Measurements from ENCODE around the gene COX7A2L. TPM values are rescaled to one million over a fixed set of nuclear protein-coding genes. Genes with fewer than 3 reads are reported as not detected.
A peak's percentile ranks its signal among the peaks of the same experiment; 100 is the strongest.

COX7A2L gene
- polyA plus RNA-seq, 1 of the 3 experiments (the other 2 are of a cell fraction): 77.6 TPM

GRCh38 chr2:42359965-42360483 lies 993 bp downstream of the COX7A2L start (continued):
- TF ChIP-seq REST (IDR thresholded peaks at IDR 0.05; ENCODE audit: low read depth, low read length): no peak
- no peak for TF ChIP-seq NFIC (IDR thresholded peaks at IDR 0.05; ENCODE audit: borderline replicate concordance)
- no peak for TF ChIP-seq RAD21 (IDR thresholded peaks at IDR 0.05; ENCODE audit: low read length)
- TF ChIP-seq, protein P1, sequence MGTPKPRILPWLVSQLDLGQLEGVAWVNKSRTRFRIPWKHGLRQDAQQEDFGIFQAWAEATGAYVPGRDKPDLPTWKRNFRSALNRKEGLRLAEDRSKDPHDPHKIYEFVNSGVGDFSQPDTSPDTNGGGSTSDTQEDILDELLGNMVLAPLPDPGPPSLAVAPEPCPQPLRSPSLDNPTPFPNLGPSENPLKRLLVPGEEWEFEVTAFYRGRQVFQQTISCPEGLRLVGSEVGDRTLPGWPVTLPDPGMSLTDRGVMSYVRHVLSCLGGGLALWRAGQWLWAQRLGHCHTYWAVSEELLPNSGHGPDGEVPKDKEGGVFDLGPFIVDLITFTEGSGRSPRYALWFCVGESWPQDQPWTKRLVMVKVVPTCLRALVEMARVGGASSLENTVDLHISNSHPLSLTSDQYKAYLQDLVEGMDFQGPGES (IDR thresholded peaks at IDR 0.05; ENCODE audit: low read depth, low read length): no peak
- TF ChIP-seq GATA2 (CRISPR knock-in tag; IDR thresholded peaks at IDR 0.05): no peak
- TF ChIP-seq TEAD4 (IDR thresholded peaks at IDR 0.05; ENCODE audit: borderline replicate concordance, insufficient read depth): no peak
- no peak for TF ChIP-seq FOXM1 (IDR thresholded peaks at IDR 0.05; ENCODE audit: low read depth)
- no peak for TF ChIP-seq MXI1 (IDR thresholded peaks at IDR 0.05; ENCODE audit: low read depth, low read length)
- TF ChIP-seq JUND (IDR thresholded peaks at IDR 0.05): no peak
- TF ChIP-seq GABPA (IDR thresholded peaks at IDR 0.05; ENCODE audit: low read depth): no peak
- TF ChIP-seq, protein P2, sequence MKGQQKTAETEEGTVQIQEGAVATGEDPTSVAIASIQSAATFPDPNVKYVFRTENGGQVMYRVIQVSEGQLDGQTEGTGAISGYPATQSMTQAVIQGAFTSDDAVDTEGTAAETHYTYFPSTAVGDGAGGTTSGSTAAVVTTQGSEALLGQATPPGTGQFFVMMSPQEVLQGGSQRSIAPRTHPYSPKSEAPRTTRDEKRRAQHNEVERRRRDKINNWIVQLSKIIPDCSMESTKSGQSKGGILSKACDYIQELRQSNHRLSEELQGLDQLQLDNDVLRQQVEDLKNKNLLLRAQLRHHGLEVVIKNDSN (IDR thresholded peaks at IDR 0.05; ENCODE audit: borderline replicate concordance, low read depth): no peak

- no peaks in the 10 kb centered on the region; the same call in 1 of the 2 replicates for H3K27me3 ChIP-seq (ENCODE audit: insufficient read depth)
- H3K9ac ChIP-seq: peak overlapping the region; percentile 93
- no peaks in the 10 kb centered on the region for H3K9me3 ChIP-seq
- peak overlapping the region; percentile 91 to 96 for H3K4me3 ChIP-seq (ENCODE audit: low read depth in 2 of 2, low read length in 1 of 2)
- ChIA-PET POLR2A (interaction anchor here (1.2 kb wide), 1 partner anchor 16 kb away, joined by 3 read pairs; no protein-coding TSS in a partner anchor), CTCF (interaction anchor here (1.1 to 1.8 kb wide), 4 partner anchors 8 to 490 kb away, joined by 3 to 6 read pairs (median 4); no protein-coding TSS in a partner anchor)
- peaks cover 30% of the 10 kb centered on the region for H4K20me1 ChIP-seq (ENCODE audit: insufficient read depth)
- H3K4me1 ChIP-seq (ENCODE audit: control insufficient read depth in 1 of 2, insufficient read depth in 2 of 2, low read depth in 1 of 2, low read length in 1 of 2): peaks cover 3 to 16% of the 10 kb centered on the region in 2 experiments; a peak in 3 of 4 replicates
- peaks cover 0 to 3% of the 10 kb centered on the region in 2 experiments for H3K36me3 ChIP-seq (replicated peaks in 1 of 2; ENCODE audit: control insufficient read depth in 1 of 2, insufficient read depth in 2 of 2, low read length in 1 of 2)
- DNase-seq: no peak
- 32% methylated on average over 6 of the region's 6 CpGs for WGBS (ENCODE audit: low lambda C conversion rate)
- peak overlapping the region; percentile 95 for H3K4me2 ChIP-seq
- peaks cover 65% of the 10 kb centered on the region for H3K79me2 ChIP-seq (ENCODE audit: insufficient read depth)
- no peak for TF ChIP-seq RFX5 (IDR thresholded peaks at IDR 0.05; ENCODE audit: low read length)
- no peak for TF ChIP-seq SMC3 (IDR thresholded peaks at IDR 0.05; ENCODE audit: low read depth, low read length)
- no peak for TF ChIP-seq EZH2phosphoT487 (IDR thresholded peaks at IDR 0.05; ENCODE audit: borderline replicate concordance, low read depth)
- TF ChIP-seq REST (IDR thresholded peaks at IDR 0.05; ENCODE audit: low read depth, low read length): no peak
- no peak for TF ChIP-seq MXI1 (IDR thresholded peaks at IDR 0.05; ENCODE audit: low read depth, low read length)
- TF ChIP-seq GABPA (IDR thresholded peaks at IDR 0.05; ENCODE audit: low read depth): no peak
- TF ChIP-seq, protein P3, sequence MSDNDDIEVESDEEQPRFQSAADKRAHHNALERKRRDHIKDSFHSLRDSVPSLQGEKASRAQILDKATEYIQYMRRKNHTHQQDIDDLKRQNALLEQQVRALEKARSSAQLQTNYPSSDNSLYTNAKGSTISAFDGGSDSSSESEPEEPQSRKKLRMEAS (IDR thresholded peaks at IDR 0.05; ENCODE audit: low read depth): no peak
- TF ChIP-seq NRF1 (IDR thresholded peaks at IDR 0.05; ENCODE audit: low read depth, low read length): no peak
- TF ChIP-seq NFIC (IDR thresholded peaks at IDR 0.05; ENCODE audit: borderline replicate concordance): no peak
- TF ChIP-seq RXRA (IDR thresholded peaks at IDR 0.05; ENCODE audit: borderline replicate concordance, low read depth): no peak
- no peak for TF ChIP-seq CHD2 (IDR thresholded peaks at IDR 0.05; ENCODE audit: low read length, partially characterized antibody)
- no peak for TF ChIP-seq FOSL2 (IDR thresholded peaks at IDR 0.05; ENCODE audit: borderline replicate concordance, low read depth)
- TF ChIP-seq TAF1 (IDR thresholded peaks at IDR 0.05; ENCODE audit: borderline replicate concordance, low read depth, low read length): no peak
- H2AFZ ChIP-seq (ENCODE audit: low read depth): no peak overlapping the region
- no peak overlapping the region for H3K27ac ChIP-seq (ENCODE audit: low read depth in 2 of 2, low read length in 1 of 2)
- no peaks in the 10 kb centered on the region for H3K9me2 ChIP-seq
- peaks cover 5% of the 10 kb centered on the region for H3F3A ChIP-seq (replicated peaks; ENCODE audit: insufficient read depth)
Measured at GRCh38 chr2:42359304-42359964, 1.6 kb downstream of the COX7A2L start.
